GM12801 (cell line): ENCODE measurements around the gene TAS1R3.

Experiments used
- TF ChIP-seq, protein P1 (sequence below): IDR thresholded peaks from one replicate; pipeline ENCODE4 v1.5.1; 2011; ENCODE audit warnings: control low read depth; ENCODE audit not compliant: insufficient read length; ENCODE audit errors: extremely low read depth

The TAS1R3 gene

DNA sequence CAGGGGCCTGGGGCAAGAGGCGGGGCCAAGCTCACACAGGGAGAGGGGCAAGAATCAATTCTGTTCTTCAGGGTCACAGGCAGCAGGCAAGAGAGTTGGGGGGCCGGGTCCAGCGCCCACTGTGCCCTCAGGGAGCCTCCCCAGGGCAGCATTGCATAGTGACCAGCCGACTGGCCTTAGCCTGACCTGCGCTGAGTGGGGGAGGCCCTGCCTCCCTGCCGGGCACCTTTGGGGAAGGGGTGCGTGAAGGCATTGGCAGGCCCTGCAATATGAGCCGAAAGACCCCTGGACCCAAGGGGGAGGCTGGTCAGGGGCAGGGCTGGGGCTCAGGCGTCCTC, 38.7 kb upstream of the TAS1R3 start:
- TF ChIP-seq, protein P1, sequence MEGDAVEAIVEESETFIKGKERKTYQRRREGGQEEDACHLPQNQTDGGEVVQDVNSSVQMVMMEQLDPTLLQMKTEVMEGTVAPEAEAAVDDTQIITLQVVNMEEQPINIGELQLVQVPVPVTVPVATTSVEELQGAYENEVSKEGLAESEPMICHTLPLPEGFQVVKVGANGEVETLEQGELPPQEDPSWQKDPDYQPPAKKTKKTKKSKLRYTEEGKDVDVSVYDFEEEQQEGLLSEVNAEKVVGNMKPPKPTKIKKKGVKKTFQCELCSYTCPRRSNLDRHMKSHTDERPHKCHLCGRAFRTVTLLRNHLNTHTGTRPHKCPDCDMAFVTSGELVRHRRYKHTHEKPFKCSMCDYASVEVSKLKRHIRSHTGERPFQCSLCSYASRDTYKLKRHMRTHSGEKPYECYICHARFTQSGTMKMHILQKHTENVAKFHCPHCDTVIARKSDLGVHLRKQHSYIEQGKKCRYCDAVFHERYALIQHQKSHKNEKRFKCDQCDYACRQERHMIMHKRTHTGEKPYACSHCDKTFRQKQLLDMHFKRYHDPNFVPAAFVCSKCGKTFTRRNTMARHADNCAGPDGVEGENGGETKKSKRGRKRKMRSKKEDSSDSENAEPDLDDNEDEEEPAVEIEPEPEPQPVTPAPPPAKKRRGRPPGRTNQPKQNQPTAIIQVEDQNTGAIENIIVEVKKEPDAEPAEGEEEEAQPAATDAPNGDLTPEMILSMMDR, result no peak

DNA sequence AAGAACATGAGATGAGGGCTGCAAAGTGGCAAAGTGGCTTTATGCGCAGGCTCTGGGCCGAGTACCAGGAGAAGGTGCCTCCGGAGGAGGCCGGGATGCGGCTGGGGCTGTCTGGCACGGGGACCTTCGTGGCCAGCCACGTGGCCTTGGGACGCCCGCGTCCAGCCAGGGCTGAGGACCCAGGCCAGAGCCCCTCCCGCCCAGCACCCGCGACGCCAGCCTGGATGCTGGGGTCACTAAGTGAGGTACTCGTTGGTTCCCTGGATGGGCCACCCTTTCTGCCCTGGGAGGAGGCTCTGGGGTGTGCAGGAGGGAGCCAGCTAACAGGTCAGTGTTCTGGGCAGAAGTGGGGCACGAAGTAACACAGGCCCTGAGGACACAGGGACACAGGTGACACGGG, 38.2 kb upstream of the TAS1R3 start:
- TF ChIP-seq, protein P1, result no peak

DNA sequence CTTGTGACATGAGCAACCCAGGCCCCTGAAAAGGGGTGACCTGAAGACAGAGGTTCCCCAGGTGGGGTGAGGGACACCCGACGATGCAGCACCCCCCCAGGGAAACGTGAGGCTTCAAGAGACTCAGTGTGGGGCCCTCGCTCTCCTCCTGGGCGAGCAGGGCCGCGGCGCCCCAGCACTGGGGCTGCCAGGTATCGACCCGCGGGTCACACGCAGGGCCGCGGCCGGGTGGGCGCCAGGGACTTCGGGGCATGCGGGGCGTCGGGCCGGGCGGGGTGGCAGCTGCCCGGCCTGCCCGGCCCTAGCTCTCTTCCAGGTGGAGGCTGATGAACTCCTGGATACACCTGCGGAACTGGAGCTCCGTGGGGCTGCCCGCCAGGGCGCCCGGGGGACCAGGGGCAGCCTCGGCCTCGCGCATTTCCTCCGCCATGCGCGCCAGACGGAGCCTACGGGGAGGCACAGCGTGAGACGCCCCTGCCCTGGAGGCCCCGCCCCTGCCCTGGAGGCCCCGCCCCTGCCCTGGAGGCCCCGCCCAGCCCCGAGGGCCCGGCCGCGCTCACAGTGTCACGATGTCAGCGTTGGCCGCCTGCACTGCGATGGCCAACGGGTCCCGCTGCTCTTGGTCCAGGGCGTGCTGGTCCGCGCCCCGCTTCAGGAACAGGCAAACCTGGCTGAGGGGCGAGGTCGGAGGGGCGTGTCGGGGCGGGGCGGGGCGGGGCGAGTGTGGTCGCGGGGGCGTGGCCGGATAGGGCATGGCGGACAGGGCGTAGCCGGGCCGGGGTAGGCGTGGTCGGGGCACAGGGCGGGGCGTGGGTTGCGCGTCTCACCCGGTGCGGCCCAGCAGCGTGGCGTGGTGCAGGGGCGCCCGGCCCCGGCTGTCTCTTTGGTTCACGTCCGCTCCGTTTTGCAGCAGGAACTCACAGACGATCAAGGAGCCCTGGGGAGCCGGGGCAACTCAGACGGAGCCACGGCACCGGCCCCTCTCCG, 37.5 kb upstream of the TAS1R3 start:
- TF ChIP-seq, protein P1, result no peak

DNA sequence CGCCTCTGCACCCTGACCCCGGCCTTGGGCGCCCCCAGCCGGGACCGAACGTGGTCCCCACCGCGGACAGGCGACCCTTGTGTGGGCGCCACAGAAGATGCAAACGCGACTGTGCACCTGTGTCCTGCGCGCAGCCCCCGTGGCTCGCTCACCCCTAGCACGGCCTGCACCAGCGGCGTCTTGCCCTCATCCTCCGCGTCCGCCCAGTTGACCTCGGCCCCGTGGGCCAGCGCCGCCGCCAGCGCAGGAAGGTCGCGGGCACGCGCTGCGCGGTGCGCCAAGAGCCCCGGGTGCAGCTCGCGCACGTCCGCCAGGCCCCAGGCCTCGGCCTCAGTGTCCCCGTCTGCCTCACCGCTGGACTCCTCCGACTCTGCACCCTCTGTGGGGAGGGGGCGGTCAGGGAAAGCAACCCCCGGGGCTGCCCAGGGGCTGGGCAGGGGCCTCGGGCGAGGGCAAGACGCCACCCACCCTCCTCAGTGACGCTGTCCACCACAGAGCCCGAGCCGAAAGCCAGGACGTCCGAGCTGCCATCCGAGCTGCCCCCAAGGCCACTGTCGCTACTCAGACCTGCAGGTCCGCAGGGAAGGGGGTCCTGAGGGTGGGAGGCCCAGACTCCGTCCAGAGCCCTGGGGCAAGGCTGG, 36.7 kb upstream of the TAS1R3 start:
- TF ChIP-seq, protein P1, result no peak

DNA sequence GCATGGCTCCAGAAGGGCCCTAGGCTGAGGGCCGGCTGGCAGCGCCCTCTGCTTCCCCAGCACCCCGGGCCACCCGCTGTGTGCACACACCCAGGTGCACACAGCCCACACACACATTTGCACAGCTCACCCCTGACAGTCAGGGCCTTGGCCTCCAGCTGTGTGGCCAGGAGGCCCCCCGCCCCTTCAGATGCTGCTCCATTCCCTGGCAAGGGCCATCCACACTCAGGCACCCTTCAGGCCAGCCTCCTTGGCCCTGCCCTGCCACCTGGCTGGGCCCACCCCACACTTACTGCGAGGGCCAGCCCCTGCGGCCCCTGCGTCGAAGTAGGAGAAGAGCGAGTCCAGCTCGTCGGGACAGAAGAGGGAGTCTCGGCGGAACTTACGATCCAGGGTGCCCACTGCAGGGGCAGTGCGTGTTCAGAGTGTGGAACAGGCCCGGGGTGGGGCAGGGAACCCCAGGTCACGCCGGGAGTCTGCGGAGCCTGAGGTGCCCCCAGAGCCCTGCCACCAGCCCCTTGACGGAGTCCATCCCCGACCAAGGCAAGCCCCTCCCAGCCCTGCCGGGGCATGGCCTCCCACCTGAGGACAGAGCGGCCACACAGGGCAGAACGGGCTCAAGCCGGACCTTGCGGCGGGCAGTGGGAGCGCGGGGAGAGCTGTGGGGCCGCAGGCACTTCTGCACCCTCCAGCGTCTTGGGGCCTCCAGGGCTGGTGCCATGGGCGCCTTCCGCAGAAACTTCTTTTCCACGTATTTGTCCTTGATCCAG, 35.7 kb upstream of the TAS1R3 start:
- TF ChIP-seq, protein P1, result no peak

DNA sequence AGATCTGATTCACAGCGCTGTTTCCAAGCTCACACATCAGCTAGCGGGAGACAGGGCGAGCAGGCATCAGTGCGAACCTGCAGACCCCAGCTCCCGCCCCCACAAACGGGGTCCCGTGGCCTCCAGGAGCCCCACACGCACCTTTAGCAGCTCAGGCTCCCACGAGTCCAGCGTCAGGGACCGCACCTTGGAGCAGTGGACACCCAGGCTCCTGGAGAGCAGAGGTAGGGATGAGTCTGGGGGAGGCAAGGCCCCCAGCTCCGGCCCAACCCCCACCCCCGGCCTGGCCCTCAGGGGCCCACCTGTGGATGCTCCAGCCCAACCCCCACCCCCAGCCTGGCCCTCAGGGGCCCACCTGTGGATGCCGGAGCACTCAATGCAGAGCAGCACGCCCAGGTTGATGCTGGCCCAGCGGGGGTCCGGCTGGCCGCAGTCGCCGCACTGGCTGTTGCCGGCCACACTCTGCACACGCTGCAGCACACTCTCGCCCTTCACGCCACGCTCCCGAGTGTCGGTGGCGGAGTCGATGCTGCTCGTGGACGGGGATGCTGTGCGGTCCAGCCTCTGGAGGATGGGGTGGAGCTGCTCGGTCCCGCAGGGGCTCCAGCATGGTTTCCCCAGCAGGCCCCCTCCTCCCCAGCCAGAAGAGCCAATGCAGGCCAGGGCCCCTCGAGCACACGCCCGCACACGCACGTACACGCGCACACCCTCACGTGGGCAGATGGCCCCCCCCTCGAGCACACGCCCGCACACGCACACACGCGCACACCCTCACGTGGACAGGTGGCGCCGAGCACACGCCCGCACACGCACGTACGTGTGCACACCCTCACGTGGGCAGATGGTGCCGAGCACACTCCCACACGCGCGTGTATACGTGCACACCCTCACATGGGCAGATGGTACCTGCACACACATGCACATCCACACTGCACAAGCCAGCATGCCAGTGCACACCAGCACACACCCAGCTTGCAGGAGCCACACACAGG, 34.7 kb upstream of the TAS1R3 start:
- TF ChIP-seq, protein P1, result no peak
